Measurements from ENCODE around the gene RYR3.

- TF ChIP-seq CTCF (IDR thresholded peaks at IDR 0.05; ENCODE audit: low read depth, low read length, poor library complexity, severe bottlenecking) (no peak), EZH2phosphoT487 (IDR thresholded peaks at IDR 0.05; ENCODE audit: borderline replicate concordance, low read length) (no peak)
Measured at GRCh38 chr15:33846862-33847261, 536.1 kb downstream of the RYR3 start.

Measured in DOHH2 (cell line).